HG02678 (cell line): Measurements from ENCODE around the gene LMAN2.

Experiments used
- ATAC-seq: cut with Tn5 transposase; IDR thresholded peaks from one replicate; pipeline ENCODE4 v1.9.1; 2021; ENCODE audit warnings: mild to moderate bottlenecking, moderate library complexity; ENCODE audit not compliant: unreplicated experiment

The LMAN2 gene

DNA sequence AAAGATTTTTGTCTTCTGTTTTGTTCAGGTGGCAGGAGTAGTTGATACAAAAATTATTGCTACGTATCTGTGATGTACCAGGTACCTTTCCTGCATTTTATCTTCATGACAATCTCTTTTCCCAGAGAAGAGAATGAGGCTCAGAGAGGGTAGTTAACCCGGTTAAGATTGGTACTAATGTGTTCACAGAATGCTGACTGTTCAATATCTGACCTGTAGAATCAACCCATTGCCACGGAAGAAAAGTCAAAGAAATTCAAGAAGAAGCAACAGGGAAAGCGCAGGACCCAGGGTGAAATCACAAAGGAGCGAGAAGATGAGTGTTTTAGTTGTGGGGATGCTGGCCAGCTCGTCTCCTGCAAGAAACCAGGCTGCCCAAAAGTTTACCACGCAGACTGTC, 59.7 kb downstream of the LMAN2 start:
- ATAC-seq: no peak

DNA sequence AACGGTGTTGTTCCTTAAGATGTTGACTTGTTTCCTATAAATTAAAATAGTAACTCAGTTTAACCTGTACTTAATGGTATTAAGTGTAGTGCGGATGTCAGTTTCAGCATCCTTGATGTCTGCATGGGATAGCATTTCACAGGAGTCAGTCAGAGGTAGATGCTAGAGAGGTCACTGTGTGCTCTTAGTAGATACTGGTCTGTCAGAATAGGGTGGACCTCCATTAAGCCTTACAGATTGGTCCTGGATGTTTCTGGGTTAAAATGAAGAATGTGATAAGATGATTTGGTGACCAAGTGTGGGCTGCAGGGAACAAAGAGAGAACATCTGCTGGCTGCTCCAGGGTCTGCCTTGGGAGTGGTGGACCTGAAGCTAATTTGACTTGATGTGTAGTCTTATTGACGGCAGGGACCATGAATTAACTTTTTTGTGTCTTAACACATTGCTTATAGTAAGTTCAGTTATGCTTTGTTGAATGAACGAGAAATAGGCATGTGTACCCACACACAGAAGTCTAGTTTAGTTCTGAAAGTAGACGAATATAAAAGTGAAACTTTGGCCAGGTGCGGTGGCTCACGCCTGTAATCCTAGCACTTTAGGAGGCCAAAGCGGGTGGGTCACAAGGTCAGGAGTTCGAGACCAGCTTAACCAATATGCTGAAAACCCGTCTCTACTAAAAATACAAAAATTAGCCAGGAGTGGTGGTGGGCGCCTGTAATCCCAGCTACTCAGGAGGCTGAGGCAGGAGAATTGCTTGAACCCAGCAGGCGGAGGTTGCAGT, 60.5 kb downstream of the LMAN2 start:
- no peak for ATAC-seq

DNA sequence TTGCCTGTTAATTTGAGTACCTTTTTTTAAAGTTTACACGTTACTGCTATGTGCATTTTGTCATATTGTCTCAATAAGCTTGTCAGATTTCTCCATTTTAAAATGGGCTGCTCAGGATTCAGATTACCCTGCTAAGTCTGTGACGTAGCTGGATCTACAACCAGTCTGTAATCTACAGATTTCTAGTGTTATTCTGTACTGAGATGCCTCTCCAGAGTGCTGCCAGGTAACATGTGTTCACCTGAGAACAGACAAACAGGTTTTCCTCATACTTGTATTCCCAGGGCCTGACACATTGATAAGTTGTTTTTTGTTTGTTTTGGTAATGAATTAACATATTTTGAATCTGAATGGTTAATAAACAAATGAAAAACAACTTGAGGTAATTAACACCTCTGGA, 63.3 kb downstream of the LMAN2 start:
- no peak for ATAC-seq
